Measurements from ENCODE around the gene ANTXR2. TPM values are rescaled to one million over a fixed set of nuclear protein-coding genes. Genes with fewer than 3 reads are reported as not detected.

The ANTXR2 gene
- total and polyA plus RNA-seq, 7 donors = 3.3 to 21.9 (median 10.3) TPM

- Histone ChIP-seq H3K36me3 (ENCODE audit: insufficient read depth in 1 of 2, low read depth in 1 of 2) (no peaks in the 10 kb centered on the region), H3K27me3 (ENCODE audit: insufficient read depth in 3 of 3, low read length in 2 of 3) (no peaks in the 10 kb centered on the region), H3K27ac (no peak overlapping the region), H3K4me1 (no peaks in the 10 kb centered on the region), H3K4me3 (no peak overlapping the region), H3K9me3 (no peaks in the 10 kb centered on the region)
- ATAC-seq (no peak), DNase-seq (no peak)
- WGBS, 3 donors = 68 to 91% (median 79%) methylated on average over 1 of the region's 1 CpG
- intact Hi-C loops (cut with DNase I) = no loop called here
- TF ChIP-seq, protein P1, sequence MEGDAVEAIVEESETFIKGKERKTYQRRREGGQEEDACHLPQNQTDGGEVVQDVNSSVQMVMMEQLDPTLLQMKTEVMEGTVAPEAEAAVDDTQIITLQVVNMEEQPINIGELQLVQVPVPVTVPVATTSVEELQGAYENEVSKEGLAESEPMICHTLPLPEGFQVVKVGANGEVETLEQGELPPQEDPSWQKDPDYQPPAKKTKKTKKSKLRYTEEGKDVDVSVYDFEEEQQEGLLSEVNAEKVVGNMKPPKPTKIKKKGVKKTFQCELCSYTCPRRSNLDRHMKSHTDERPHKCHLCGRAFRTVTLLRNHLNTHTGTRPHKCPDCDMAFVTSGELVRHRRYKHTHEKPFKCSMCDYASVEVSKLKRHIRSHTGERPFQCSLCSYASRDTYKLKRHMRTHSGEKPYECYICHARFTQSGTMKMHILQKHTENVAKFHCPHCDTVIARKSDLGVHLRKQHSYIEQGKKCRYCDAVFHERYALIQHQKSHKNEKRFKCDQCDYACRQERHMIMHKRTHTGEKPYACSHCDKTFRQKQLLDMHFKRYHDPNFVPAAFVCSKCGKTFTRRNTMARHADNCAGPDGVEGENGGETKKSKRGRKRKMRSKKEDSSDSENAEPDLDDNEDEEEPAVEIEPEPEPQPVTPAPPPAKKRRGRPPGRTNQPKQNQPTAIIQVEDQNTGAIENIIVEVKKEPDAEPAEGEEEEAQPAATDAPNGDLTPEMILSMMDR (IDR thresholded peaks at IDR 0.05) = no peak
These were observed 17.1 kb upstream of the ANTXR2 start for GRCh38 chr4:80090090-80090489.

DNA sequence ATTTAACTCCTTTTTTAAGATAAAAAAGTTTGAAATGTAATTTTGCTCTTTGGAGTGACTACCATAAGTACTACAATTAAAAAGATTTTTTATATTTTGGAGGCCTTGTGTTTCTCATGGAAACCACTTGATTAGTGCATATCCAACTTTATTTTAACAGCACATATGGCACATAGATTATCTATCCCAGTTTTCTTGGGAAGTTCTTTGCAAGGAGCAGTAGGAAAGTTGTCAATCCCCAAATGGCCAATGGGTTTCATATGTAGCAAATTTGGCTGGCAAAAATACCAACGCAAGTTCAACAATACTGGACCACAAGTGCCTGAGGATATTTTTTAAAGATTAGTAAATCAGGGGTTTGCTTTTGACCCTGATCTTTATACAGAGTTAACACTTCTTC lies 15.4 kb upstream of the ANTXR2 start:
- intact Hi-C loops (cut with DNase I) = no loop called here
- WGBS, 3 donors = 88 to 93% (median 92%) methylated on average over 1 of the region's 1 CpG

GRCh38 chr4:80086296-80086695 lies 13.3 kb upstream of the ANTXR2 start:
- Histone ChIP-seq H3K9me3 (no peaks in the 10 kb centered on the region), H3K27me3 (ENCODE audit: insufficient read depth in 3 of 3, low read length in 2 of 3) (peaks cover 0 to 4% (median 1%) of the 10 kb centered on the region in 3 donors), H3K4me1 (no peaks in the 10 kb centered on the region), H3K4me3 (no peak overlapping the region), H3K36me3 (ENCODE audit: insufficient read depth in 1 of 2, low read depth in 1 of 2) (no peaks in the 10 kb centered on the region), H3K27ac (no peak overlapping the region)
- intact Hi-C loops (cut with DNase I) = no loop called here
- 79 to 83% (median 79%) methylated on average over 5 of the region's 5 CpGs for WGBS, 3 donors
- TF ChIP-seq, protein P1 (IDR thresholded peaks at IDR 0.05) = no peak
- ATAC-seq (no peak), DNase-seq (no peak)

More for the DNA sequence above, 15.4 kb upstream of the ANTXR2 start:
- Histone ChIP-seq H3K27me3 (ENCODE audit: insufficient read depth in 3 of 3, low read length in 2 of 3) (no peaks in the 10 kb centered on the region), H3K9me3 (no peaks in the 10 kb centered on the region), H3K4me3 (no peak overlapping the region), H3K27ac (no peak overlapping the region), H3K36me3 (ENCODE audit: insufficient read depth in 1 of 2, low read depth in 1 of 2) (no peaks in the 10 kb centered on the region), H3K4me1 (no peaks in the 10 kb centered on the region)
- DNase-seq (no peak), ATAC-seq (no peak)
- TF ChIP-seq, protein P1 (IDR thresholded peaks at IDR 0.05) = no peak

GRCh38 chr4:80085081-80085480 lies 12.1 kb upstream of the ANTXR2 start:
- Histone ChIP-seq H3K27me3 (ENCODE audit: insufficient read depth in 3 of 3, low read length in 2 of 3) (peaks cover 0 to 4% (median 3%) of the 10 kb centered on the region in 3 donors), H3K27ac (no peak overlapping the region), H3K9me3 (no peaks in the 10 kb centered on the region), H3K4me1 (no peaks in the 10 kb centered on the region), H3K36me3 (ENCODE audit: insufficient read depth in 1 of 2, low read depth in 1 of 2) (no peaks in the 10 kb centered on the region), H3K4me3 (no peak overlapping the region)
- TF ChIP-seq, protein P1 (IDR thresholded peaks at IDR 0.05) = no peak
- DNase-seq = no peak
- intact Hi-C loops (cut with DNase I) = no loop called here
- 87 to 93% (median 87%) methylated on average over 3 of the region's 3 CpGs for WGBS, 3 donors
- ATAC-seq = no peak

DNA sequence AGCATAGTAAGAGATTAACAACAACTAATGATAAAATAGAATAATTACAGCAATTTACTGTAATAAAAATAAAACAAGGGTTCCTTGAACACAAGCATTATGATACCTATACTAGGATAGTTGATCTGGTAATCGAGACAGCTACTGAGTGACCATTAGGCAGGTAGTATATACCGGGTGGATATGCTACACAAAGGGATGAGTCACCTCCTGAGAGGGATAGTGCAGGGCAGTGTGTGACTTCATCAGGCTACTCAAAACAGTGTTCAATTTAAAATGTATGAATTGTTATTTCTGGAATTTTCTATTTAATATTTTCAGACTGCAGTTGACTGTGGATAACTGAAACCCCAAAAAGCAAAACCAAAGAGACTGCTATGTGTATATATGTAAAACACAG lies 9.7 kb upstream of the ANTXR2 start:
- DNase-seq (no peak), ATAC-seq (no peak)
- 92 to 99% (median 94%) methylated on average over 2 of the region's 2 CpGs for WGBS, 3 donors
- TF ChIP-seq, protein P1 (IDR thresholded peaks at IDR 0.05) = no peak
- Histone ChIP-seq H3K4me1 (no peaks in the 10 kb centered on the region), H3K27me3 (ENCODE audit: insufficient read depth in 3 of 3, low read length in 2 of 3) (peaks cover 0 to 4% (median 3%) of the 10 kb centered on the region in 3 donors), H3K27ac (no peak overlapping the region), H3K9me3 (no peaks in the 10 kb centered on the region), H3K4me3 (no peak overlapping the region), H3K36me3 (ENCODE audit: insufficient read depth in 1 of 2, low read depth in 1 of 2) (no peaks in the 10 kb centered on the region)
- intact Hi-C loops (cut with DNase I) = no loop called here
